ENCODE data around the gene B3GALNT2. TPM values are rescaled to one million over a fixed set of nuclear protein-coding genes. Genes with fewer than 3 reads are reported as not detected.
"Not testable (repeated sequence)": the region's sequence is repeated elsewhere in the genome, so short reads cannot be mapped to it uniquely, and the experiment has no call there.

Gene B3GALNT2
- total RNA-seq, 1 experiment from 2014 or later = 35.5 TPM

- Histone ChIP-seq H3K27me3 (replicated peaks; ENCODE audit: control insufficient read depth, insufficient read depth, low read length) (no peaks in the 10 kb centered on the region), H3K4me1 (peaks cover 5% of the 10 kb centered on the region; the same call in 1 of the 2 replicates), H3K9me3 (no peaks in the 10 kb centered on the region), H3K4me3 (ENCODE audit: low read depth, low read length) (no peak overlapping the region), H3K36me3 (ENCODE audit: control insufficient read depth, insufficient read depth, low read length) (no peaks in the 10 kb centered on the region)
- BruUV-seq (replicated peaks) = no TSS peak
- Mint-ChIP-seq H3K27ac (ENCODE audit: unreplicated experiment) (no peak overlapping the region), H3K4me1 (ENCODE audit: low read depth, unreplicated experiment) (no peaks in the 10 kb centered on the region), H3K4me3 (ENCODE audit: unreplicated experiment) (no peak overlapping the region), H3K36me3 (ENCODE audit: insufficient read depth, unreplicated experiment) (peaks cover 18% of the 10 kb centered on the region), H3K27me3 (ENCODE audit: insufficient read depth, unreplicated experiment) (no peaks in the 10 kb centered on the region), H3K9me3 (ENCODE audit: unreplicated experiment) (no peaks in the 10 kb centered on the region)
- no peak for DNase-seq
- no peak for TF ChIP-seq CTCF (IDR thresholded peaks at IDR 0.05; ENCODE audit: insufficient read depth in 1 of 2, low read depth in 1 of 2, low read length in 1 of 2, severe bottlenecking in 1 of 2, unreplicated experiment in 1 of 2)
- intact Hi-C loops (cut with micrococcal nuclease; ENCODE audit: unreplicated experiment) = no loop called here
- CTCF ChIA-PET = no interaction called here
- POLR2A ChIA-PET = no interaction called here
These were observed 35.3 kb downstream of the B3GALNT2 start for GRCh38 chr1:235468970-235469369.

- CTCF ChIA-PET = no interaction called here
- no peak for TF ChIP-seq CTCF (IDR thresholded peaks at IDR 0.05; ENCODE audit: insufficient read depth in 1 of 2, low read depth in 1 of 2, low read length in 1 of 2, severe bottlenecking in 1 of 2, unreplicated experiment in 1 of 2)
- H3K9me3 ChIP-seq = no peaks in the 10 kb centered on the region
- Mint-ChIP-seq H3K9me3 (ENCODE audit: unreplicated experiment) (no peaks in the 10 kb centered on the region), H3K36me3 (ENCODE audit: insufficient read depth, unreplicated experiment) (peaks cover 18% of the 10 kb centered on the region), H3K27ac (ENCODE audit: unreplicated experiment) (no peak overlapping the region), H3K4me1 (ENCODE audit: low read depth, unreplicated experiment) (no peaks in the 10 kb centered on the region), H3K27me3 (ENCODE audit: insufficient read depth, unreplicated experiment) (no peaks in the 10 kb centered on the region), H3K4me3 (ENCODE audit: unreplicated experiment) (no peak overlapping the region)
- BruUV-seq (replicated peaks) = no TSS peak
- intact Hi-C loops (cut with micrococcal nuclease; ENCODE audit: unreplicated experiment) = no loop called here
- no peaks in the 10 kb centered on the region for H3K36me3 ChIP-seq (ENCODE audit: control insufficient read depth, insufficient read depth, low read length)
- POLR2A ChIA-PET = no interaction called here
- DNase-seq = no peak
- H3K4me3 ChIP-seq (ENCODE audit: low read depth, low read length) = no peak overlapping the region
- H3K27me3 ChIP-seq (replicated peaks; ENCODE audit: control insufficient read depth, insufficient read depth, low read length) = no peaks in the 10 kb centered on the region
- peaks cover 5% of the 10 kb centered on the region; the same call in 1 of the 2 replicates for H3K4me1 ChIP-seq
These were observed 36.2 kb downstream of the B3GALNT2 start for GRCh38 chr1:235468004-235468403.

GRCh38 chr1:235465066-235465465 lies 39.2 kb downstream of the B3GALNT2 start:
- POLR2A ChIA-PET = no interaction called here
- CTCF ChIA-PET = no interaction called here
- TF ChIP-seq CTCF (IDR thresholded peaks at IDR 0.05; ENCODE audit: insufficient read depth in 1 of 2, low read depth in 1 of 2, low read length in 1 of 2, severe bottlenecking in 1 of 2, unreplicated experiment in 1 of 2) = no peak
- Histone ChIP-seq H3K4me1 (peaks cover 5% of the 10 kb centered on the region; the same call in 1 of the 2 replicates), H3K36me3 (ENCODE audit: control insufficient read depth, insufficient read depth, low read length) (no peaks in the 10 kb centered on the region), H3K9me3 (no peaks in the 10 kb centered on the region), H3K27me3 (replicated peaks; ENCODE audit: control insufficient read depth, insufficient read depth, low read length) (no peaks in the 10 kb centered on the region), H3K4me3 (ENCODE audit: low read depth, low read length) (no peak overlapping the region)
- Mint-ChIP-seq H3K4me3 (ENCODE audit: unreplicated experiment) (no peak overlapping the region), H3K36me3 (ENCODE audit: insufficient read depth, unreplicated experiment) (peaks cover 25% of the 10 kb centered on the region), H3K4me1 (ENCODE audit: low read depth, unreplicated experiment) (no peaks in the 10 kb centered on the region), H3K27me3 (ENCODE audit: insufficient read depth, unreplicated experiment) (no peaks in the 10 kb centered on the region), H3K9me3 (ENCODE audit: unreplicated experiment) (no peaks in the 10 kb centered on the region), H3K27ac (ENCODE audit: unreplicated experiment) (no peak overlapping the region)
- intact Hi-C loops (cut with micrococcal nuclease; ENCODE audit: unreplicated experiment) = no loop called here
- BruUV-seq (replicated peaks) = no TSS peak
- no peak for DNase-seq

GRCh38 chr1:235462832-235463231 lies 41.4 kb downstream of the B3GALNT2 start:
- H3K27me3 Mint-ChIP-seq (ENCODE audit: insufficient read depth, unreplicated experiment); H3K4me1 Mint-ChIP-seq (ENCODE audit: low read depth, unreplicated experiment); CTCF ChIA-PET; DNase-seq; H3K27ac Mint-ChIP-seq (ENCODE audit: unreplicated experiment); H3K27me3 ChIP-seq (replicated peaks; ENCODE audit: control insufficient read depth, insufficient read depth, low read length); intact Hi-C loops (cut with micrococcal nuclease; ENCODE audit: unreplicated experiment); H3K4me1 ChIP-seq; H3K4me3 ChIP-seq (ENCODE audit: low read depth, low read length); H3K4me3 Mint-ChIP-seq (ENCODE audit: unreplicated experiment); POLR2A ChIA-PET; H3K36me3 ChIP-seq (ENCODE audit: control insufficient read depth, insufficient read depth, low read length); H3K9me3 Mint-ChIP-seq (ENCODE audit: unreplicated experiment); H3K9me3 ChIP-seq; BruUV-seq (replicated peaks): not testable (repeated sequence)
- peaks cover 30% of the 10 kb centered on the region for H3K36me3 Mint-ChIP-seq (ENCODE audit: insufficient read depth, unreplicated experiment)

Measured in Caco-2 (cell line).